ENCODE data around the gene SOS1. TPM values are rescaled to one million over a fixed set of nuclear protein-coding genes. Genes with fewer than 3 reads are reported as not detected.

Gene SOS1
- total RNA-seq, 1 donor from 2014 or later = 54.5 TPM

- Mint-ChIP-seq H3K27me3 (ENCODE audit: low read depth) (no peaks in the 10 kb centered on the region), H3K4me3 (no peak overlapping the region), H3K36me3 (no peaks in the 10 kb centered on the region), H3K4me1 (peaks cover under 1% of the 10 kb centered on the region), H3K27ac (no peak overlapping the region), H3K9me3 (peaks cover 3% of the 10 kb centered on the region)
- no peak for TF ChIP-seq CTCF (IDR thresholded peaks at IDR 0.05; ENCODE audit: unreplicated experiment)
- DNase-seq (ENCODE audit: low spot score in 2 of 2, unreplicated experiment in 2 of 2) = no peak
Observed at GRCh38 chr2:38935568-38936172, 185.2 kb downstream of the SOS1 start.

- TF ChIP-seq CTCF (IDR thresholded peaks at IDR 0.05; ENCODE audit: unreplicated experiment) = no peak
- no peaks in the 10 kb centered on the region for H3K9me3 Mint-ChIP-seq
- no peak for DNase-seq (ENCODE audit: low spot score in 2 of 2, unreplicated experiment in 2 of 2)
- H3K4me1 Mint-ChIP-seq = peaks cover 2% of the 10 kb centered on the region
- no peaks in the 10 kb centered on the region for H3K36me3 Mint-ChIP-seq
- H3K27ac Mint-ChIP-seq = no peak overlapping the region
- no peaks in the 10 kb centered on the region for H3K27me3 Mint-ChIP-seq (ENCODE audit: low read depth)
- H3K4me3 Mint-ChIP-seq = no peak overlapping the region
Observed at GRCh38 chr2:38934742-38935141, 186.1 kb downstream of the SOS1 start.

- H3K36me3 Mint-ChIP-seq = no peaks in the 10 kb centered on the region
- peaks cover 2% of the 10 kb centered on the region for H3K4me1 Mint-ChIP-seq
- TF ChIP-seq CTCF (IDR thresholded peaks at IDR 0.05; ENCODE audit: unreplicated experiment) = no peak
- no peak for DNase-seq (ENCODE audit: low spot score in 2 of 2, unreplicated experiment in 2 of 2)
- no peaks in the 10 kb centered on the region for H3K9me3 Mint-ChIP-seq
- H3K27ac Mint-ChIP-seq = no peak overlapping the region
- no peaks in the 10 kb centered on the region for H3K27me3 Mint-ChIP-seq (ENCODE audit: low read depth)
- no peak overlapping the region for H3K4me3 Mint-ChIP-seq
Observed at GRCh38 chr2:38933653-38934052, 187.2 kb downstream of the SOS1 start.

- H3K9me3 Mint-ChIP-seq = no peaks in the 10 kb centered on the region
- no peak overlapping the region for H3K27ac Mint-ChIP-seq
- no peak for DNase-seq (ENCODE audit: low spot score in 2 of 2, unreplicated experiment in 2 of 2)
- H3K36me3 Mint-ChIP-seq = no peaks in the 10 kb centered on the region
- no peak for TF ChIP-seq CTCF (IDR thresholded peaks at IDR 0.05; ENCODE audit: unreplicated experiment)
- no peaks in the 10 kb centered on the region for H3K27me3 Mint-ChIP-seq (ENCODE audit: low read depth)
- peaks cover 2% of the 10 kb centered on the region for H3K4me1 Mint-ChIP-seq
- no peak overlapping the region for H3K4me3 Mint-ChIP-seq
Observed at GRCh38 chr2:38932586-38932985, 188.3 kb downstream of the SOS1 start.

Other genes with a start within 250 kb of the SOS1 start
- 32.4 to 33.7 TPM (median 32.9 TPM) in 3 replicates for gene DHX57, start 245.1 kb downstream of the SOS1 start, total RNA-seq
- 8.0 to 9.2 TPM (median 8.6 TPM) in 3 replicates for gene MORN2, start 245.1 kb downstream of the SOS1 start, total RNA-seq
- 0.68 to 1.1 TPM (median 0.83 TPM) in 3 replicates for gene ARHGEF33, start 231.2 kb downstream of the SOS1 start, total RNA-seq
- 0.60 to 1.5 TPM (median 1.0 TPM) in 3 replicates for gene CDKL4, start 122.9 kb upstream of the SOS1 start, total RNA-seq

Data from mesothelial cell of epicardium (in vitro differentiated cells).